Measurements from ENCODE around the gene CALY. TPM values are rescaled to one million over a fixed set of nuclear protein-coding genes. Genes with fewer than 3 reads are reported as not detected.

CALY gene
- total RNA-seq, 1 experiment from 2014 or later: not detected

DNA sequence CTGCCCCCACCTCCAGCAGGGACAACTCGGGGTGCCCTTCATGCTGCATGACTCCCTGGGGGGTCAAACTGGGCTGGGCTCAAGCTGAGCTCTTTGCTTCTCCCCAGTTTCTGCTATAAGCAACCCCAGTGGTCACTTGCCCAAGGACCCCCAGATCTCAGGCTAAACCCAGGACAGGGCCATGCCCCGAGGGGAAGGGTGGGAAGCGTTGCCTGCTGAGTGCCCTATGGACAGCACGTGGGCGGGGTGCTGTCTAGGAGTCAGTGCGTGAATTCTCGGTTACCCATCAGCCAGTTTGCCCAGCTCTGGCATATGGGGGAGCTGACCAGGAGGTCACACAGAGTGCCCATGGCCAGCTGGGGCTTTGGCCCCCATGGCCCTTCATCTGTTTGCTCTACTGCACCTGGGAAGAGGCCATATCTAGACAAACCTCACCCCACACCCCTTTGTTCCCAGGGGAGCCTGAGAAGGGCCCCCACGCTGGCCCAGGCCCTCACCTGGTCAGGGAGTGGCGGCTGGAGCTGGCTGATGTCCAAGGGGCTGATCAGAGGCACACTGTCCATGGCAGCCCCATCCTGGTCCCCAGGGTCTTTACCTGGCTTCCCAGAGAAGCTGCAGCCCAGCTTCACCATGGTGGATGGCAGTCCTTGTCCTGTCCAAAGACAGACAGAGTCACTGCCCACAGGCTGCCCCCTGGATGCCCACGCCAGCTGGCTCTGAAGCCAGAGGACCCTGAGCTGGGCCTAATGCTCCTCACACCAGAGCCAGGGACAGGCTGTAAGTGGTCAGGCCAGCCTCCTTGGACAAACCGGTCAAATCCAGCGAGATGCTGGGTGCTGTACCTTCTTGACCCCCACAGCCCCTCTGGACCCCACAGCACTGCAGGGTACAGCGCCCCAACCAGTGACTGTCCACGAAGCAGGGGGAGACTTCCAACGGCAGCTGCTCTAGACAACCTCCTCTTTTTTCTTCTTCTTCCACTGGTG, 8.0 kb downstream of the CALY start:
- Mint-ChIP-seq H3K9me3 (ENCODE audit: unreplicated experiment) (no peaks in the 10 kb centered on the region), H3K4me3 (ENCODE audit: unreplicated experiment) (no peak overlapping the region), H3K4me1 (ENCODE audit: low read depth, unreplicated experiment) (peaks cover 7% of the 10 kb centered on the region), H3K27ac (ENCODE audit: unreplicated experiment) (no peak overlapping the region), H3K27me3 (ENCODE audit: insufficient read depth, unreplicated experiment) (peaks cover 30% of the 10 kb centered on the region), H3K36me3 (ENCODE audit: insufficient read depth, unreplicated experiment) (peaks cover 4% of the 10 kb centered on the region)
- CTCF ChIA-PET: interaction anchor here (0.7 to 2.1 kb wide), 7 partner anchors 20 to 91 kb away, joined by 3 to 11 read pairs (median 6); partner anchors contain the start of genes FUOM and MTG1
- H3K4me3 ChIP-seq (ENCODE audit: low read depth, low read length): no peak overlapping the region
- BruUV-seq (replicated peaks): no TSS peak
- no peak for TF ChIP-seq CTCF (IDR thresholded peaks at IDR 0.05; ENCODE audit: insufficient read depth in 1 of 2, low read depth in 1 of 2, low read length in 1 of 2, severe bottlenecking in 1 of 2, unreplicated experiment in 1 of 2)
- intact Hi-C loops (cut with micrococcal nuclease; ENCODE audit: unreplicated experiment): loop anchor here (1.0 to 5.0 kb wide), 4 partner anchors 22 to 192 kb away; partner anchors contain the start of genes ECHS1 and MTG1
- no peaks in the 10 kb centered on the region for H3K36me3 ChIP-seq (ENCODE audit: control insufficient read depth, insufficient read depth, low read length)
- peaks cover 5% of the 10 kb centered on the region; the same call in 1 of the 2 replicates for H3K9me3 ChIP-seq
- POLR2A ChIA-PET: interaction anchor here (1.1 kb wide), 1 partner anchor 29 kb away, joined by 4 read pairs; the partner anchor contains the start of gene FUOM
- H3K27me3 ChIP-seq (replicated peaks; ENCODE audit: control insufficient read depth, insufficient read depth, low read length): 0 out of 2 replicates have a peak, but pooled peaks cover 3% of the 10 kb centered on the region
- DNase-seq: no peak
- peaks cover 11% of the 10 kb centered on the region; the same call in 1 of the 2 replicates for H3K4me1 ChIP-seq

DNA sequence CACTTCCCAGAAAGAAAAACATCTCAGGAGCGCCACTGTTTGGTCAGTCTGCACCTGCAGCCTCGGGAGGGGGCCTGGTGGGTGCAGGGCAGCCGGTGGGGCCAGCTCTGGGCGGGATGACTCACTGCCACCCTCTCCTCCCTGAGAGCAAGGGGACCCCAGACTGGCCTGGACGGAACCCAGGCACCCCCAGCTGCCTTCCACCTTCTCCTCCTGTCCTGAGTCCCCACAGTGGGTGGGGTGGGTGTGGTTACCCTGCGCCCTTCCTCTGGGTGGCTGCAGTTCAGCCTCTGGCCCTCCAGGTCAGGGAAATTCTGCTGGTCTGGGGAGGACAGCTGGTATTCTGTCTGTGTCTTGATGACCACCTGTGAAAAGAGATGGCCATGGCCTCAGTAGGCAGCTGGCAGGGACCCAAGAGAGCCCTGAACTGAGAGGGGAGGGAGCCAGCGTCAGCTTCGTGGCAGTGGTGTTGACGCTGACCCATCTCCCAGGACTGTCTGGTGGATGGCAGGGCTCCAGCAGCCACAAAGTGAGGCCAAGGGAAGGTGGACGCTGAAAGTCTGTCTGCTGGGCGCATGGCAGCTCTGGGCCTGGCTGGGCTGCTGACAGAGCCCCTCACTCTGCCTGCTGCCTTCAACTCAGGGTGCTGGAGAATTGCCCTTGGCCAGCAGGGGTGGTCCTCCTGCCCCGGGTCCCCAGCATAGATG, 8.9 kb downstream of the CALY start:
- H3K36me3 Mint-ChIP-seq (ENCODE audit: insufficient read depth, unreplicated experiment): peaks cover 10% of the 10 kb centered on the region
- no TSS peak for BruUV-seq (replicated peaks)
- H3K27ac Mint-ChIP-seq (ENCODE audit: unreplicated experiment): no peak overlapping the region
- no peaks in the 10 kb centered on the region for H3K9me3 Mint-ChIP-seq (ENCODE audit: unreplicated experiment)
- no peaks in the 10 kb centered on the region for H3K36me3 ChIP-seq (ENCODE audit: control insufficient read depth, insufficient read depth, low read length)
- H3K4me3 Mint-ChIP-seq (ENCODE audit: unreplicated experiment): no peak overlapping the region
- ChIA-PET POLR2A (no interaction called here), CTCF (no interaction called here)
- peaks cover 6% of the 10 kb centered on the region for H3K9me3 ChIP-seq
- peaks cover 21% of the 10 kb centered on the region for H3K27me3 Mint-ChIP-seq (ENCODE audit: insufficient read depth, unreplicated experiment)
- intact Hi-C loops (cut with micrococcal nuclease; ENCODE audit: unreplicated experiment): loop anchor here (2.0 to 5.0 kb wide), 2 partner anchors 23 to 64 kb away; partner anchors contain the start of gene MTG1
- peaks cover 7% of the 10 kb centered on the region for H3K4me1 Mint-ChIP-seq (ENCODE audit: low read depth, unreplicated experiment)
- H3K27me3 ChIP-seq (replicated peaks; ENCODE audit: control insufficient read depth, insufficient read depth, low read length): 0 out of 2 replicates have a peak, but pooled peaks cover 3% of the 10 kb centered on the region
- peaks cover 11% of the 10 kb centered on the region; the same call in 1 of the 2 replicates for H3K4me1 ChIP-seq
- H3K4me3 ChIP-seq (ENCODE audit: low read depth, low read length): no peak overlapping the region
- DNase-seq: no peak
- no peak for TF ChIP-seq CTCF (IDR thresholded peaks at IDR 0.05; ENCODE audit: insufficient read depth in 1 of 2, low read depth in 1 of 2, low read length in 1 of 2, severe bottlenecking in 1 of 2, unreplicated experiment in 1 of 2)

Measured in Caco-2 (cell line).